ENCODE measurements around the gene PACS2.
"Not testable (repeated sequence)": the region's sequence is repeated elsewhere in the genome, so short reads cannot be mapped to it uniquely, and the experiment has no call there.

PACS2 gene

DNA sequence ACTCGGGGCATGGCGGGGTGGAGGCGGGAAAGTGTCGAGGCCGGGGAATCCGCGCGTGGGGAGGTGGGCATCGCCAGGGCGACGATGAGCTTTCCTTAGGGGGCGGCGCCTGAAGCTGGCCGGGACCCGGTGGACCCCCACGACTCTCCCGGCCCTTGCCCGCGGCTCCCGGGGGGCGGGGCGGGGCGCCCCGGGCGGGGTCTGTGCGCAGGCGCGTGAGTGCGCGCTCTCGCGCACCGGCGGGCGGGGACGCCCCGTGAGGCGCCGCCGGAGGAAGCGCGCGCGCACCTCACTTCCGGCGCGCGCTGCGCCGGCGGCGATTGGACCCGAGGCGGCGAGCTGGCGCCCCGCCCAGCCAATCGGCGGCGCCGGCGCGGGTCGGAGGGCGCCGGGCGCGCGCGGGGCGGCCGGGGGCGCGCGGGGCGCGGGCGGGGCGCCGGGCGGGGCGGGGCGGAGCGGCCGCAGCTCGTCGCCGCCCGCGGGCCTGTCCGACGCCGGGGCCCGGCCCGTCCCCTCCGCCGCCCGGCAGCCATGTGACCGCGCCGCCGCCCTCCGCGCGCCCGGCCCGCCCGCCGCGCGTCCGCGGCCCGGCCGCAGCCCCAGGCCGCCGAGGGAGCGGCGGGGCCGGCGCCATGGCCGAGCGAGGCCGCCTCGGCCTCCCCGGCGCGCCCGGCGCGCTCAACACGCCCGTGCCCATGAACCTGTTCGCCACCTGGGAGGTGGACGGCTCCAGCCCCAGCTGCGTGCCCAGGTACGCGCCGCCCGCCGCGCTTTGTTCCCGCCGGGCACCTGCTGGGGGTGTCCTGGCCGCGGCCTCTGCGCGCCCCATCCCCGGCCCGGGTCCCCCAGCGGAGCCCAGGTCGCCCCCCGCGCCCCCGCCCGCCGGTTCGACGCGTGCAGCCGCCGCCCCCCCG, at the start of gene PACS2:
PACS2 (plus strand) TSS at position 462 of the 914 bp plus-strand sequence; CDS start at position 633, 171 bp downstream.
- peak; percentile 85 for DNase-seq (ENCODE audit: low spot score)

DNA sequence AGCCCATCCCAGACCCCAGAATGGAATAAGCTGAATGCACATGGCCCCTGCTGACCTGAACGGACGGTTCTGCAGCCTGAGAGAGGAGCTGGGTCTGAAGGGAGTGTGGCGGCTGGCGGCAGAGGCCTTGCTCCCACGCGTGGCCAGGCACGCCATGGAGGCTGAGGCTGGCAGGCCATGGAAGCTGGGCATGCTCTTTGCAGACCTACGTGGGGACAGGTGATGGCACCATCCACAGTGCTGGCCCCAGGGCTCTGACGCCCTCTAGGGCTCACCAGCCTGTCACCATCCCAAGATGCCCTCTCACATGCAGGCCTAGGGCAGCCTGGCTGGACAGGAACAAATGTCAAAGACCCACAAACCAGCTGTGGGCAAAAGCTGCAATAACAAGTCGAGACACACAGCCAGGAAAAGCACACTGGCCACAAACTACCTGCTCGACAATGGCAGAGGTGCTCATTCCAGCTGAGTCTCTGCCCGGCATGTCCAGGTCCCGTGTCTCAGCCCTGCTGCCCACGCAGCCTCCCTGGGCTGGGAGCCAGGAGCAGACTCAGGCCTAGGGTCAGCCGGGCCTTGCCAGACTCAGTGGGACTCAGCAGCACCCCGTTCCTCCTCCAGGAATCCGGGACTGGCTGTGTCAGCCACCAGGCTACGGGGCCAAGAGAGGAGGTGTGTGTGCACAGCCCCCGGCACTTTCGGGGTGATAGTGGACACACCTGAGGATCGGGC, 46.6 kb upstream of the PACS2 start:
- no peak for DNase-seq (ENCODE audit: low spot score)

DNA sequence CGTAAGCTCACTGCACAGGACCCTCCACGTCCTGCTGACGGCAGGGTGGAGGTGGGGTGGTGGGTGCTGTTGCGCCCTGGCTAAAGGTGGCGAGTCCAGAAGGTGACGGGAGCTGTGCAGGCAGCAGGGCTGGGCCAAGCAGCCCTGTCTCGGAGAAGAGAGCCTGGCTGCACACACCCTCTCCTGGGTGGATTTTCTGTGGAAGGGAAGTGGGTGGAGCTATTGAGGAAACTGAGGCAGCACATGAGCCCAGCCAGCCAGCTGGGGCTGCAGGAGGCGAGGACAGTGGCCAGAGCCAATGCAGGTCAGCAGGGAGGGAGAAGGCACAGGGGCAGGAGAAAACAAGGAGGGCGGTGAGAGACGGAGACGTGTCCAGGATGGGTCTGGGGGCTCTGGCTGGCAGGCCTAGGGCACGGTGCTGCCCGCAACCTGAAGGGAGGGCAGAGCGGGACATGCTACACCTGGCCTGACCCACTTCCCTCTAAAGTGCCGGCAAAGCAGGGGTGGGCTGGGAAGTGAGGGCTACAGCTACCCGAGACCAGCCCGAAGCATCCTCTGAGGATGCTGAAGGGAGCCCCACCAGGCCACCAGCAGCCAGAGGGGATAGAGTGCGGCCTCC, 45.7 kb upstream of the PACS2 start:
- no peak for DNase-seq (ENCODE audit: low spot score)

DNA sequence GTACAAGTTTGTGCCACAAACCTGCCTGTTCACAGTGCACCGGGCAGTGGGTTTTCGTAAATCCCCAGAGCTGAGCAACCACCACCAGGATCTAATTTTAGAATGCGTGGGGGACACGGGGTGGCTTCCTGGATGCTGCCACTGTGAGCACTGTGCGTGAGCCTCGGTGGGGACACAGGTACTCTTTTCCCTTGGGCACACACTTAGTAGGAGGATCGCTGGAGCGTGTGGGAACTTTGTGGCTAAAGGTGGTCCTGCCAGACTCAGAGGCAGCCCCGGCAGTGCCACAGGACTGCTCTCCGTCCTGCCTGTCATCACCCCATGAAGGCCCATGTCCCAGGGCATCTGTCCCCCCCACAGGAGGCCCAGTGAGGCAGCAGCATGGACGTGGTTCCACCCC, 45.1 kb upstream of the PACS2 start:
- no peak for DNase-seq (ENCODE audit: low spot score)

DNA sequence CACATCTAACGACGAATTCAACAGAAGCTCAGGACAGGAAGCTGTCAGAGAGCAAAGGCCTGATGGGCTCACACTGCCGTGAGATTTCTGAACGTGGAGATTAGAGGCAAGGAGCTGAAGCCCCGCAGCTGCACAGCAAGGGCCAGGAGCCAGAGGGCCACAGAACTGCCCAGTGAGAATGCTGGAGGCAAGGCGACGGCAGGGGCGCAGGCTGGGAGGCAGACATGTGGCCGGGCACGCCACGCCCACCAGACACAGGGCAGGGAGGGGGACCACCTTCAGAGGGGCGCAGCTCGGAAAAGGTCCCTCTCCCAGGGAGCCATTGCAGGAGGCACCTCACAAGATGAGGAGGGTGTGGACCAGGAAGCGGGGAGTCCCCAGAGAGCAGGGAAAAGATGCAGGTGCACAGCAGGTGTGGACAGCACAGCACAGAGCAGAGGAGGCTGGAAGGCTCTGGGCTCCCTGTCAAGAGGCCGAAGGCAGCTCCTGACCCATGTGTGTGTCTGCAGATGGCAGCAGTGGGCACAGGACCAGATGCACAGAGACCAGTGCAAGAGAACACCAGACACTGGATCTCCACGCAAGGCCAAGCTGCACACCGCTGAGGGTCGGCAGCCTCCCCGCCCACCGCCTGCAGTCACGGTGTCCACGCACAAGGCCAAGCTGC, 43.2 kb upstream of the PACS2 start:
- no peak for DNase-seq (ENCODE audit: low spot score)

DNA sequence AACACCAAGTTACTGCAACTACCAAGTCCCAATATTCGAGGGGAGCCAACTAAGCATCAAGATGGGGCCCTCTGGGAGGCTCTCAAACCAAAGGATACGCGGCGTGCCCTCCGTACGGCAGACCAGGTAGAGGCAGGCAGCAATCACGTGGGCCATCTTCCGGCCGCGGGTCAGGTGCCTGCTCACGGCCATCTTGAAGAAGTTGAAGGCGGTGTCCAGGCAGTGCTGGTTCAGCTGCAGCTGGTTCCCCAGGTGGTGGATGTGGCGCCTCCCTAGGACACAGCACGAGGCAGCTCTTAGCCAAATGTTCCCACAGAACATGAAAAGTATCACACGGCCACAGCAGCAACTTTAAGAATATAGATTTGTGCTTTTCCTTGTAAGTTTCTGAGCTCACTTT, 41.9 kb upstream of the PACS2 start:
- no peak for DNase-seq (ENCODE audit: low spot score)

DNA sequence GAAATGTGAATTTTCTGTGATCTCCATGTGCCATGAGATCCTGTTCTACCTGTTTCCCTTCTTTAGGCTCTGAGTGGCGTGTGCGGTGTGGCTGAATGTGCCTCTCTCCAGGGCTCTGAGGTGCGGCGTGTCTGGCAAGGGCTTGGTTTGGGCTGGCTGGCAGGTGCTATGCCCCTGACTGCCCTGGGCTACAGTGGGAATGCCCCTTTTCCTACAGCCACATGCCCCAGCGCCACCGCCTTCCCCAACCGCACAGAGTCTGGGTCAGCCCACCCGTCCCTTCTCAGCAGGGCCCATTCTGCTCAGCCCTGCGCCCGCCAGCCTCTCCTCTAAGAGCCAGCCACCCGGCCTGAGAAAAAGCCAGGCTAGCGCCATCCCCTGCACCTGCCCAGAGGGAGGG, 41.5 kb upstream of the PACS2 start:
- no peak for DNase-seq (ENCODE audit: low spot score)

DNA sequence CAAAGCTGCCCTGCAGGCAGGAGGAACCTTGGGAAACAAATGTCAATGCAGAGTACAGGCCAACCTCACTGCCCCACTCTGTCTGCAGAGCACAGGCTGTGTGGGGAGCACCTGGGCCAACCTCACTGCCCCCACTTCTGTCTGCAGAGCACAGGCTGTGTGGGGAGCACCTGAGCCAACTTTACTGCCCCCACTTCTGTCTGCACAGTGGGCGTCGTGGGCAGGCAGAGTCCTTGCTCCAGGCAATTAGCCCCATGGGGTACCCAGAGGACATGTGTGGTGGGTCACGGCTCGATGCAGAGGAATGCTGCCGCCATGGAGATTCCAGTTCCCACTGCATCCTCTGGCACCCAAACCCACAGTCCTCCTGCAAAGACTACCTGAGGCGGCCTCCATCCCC, 39.9 kb upstream of the PACS2 start:
- no peak for DNase-seq (ENCODE audit: low spot score)

DNA sequence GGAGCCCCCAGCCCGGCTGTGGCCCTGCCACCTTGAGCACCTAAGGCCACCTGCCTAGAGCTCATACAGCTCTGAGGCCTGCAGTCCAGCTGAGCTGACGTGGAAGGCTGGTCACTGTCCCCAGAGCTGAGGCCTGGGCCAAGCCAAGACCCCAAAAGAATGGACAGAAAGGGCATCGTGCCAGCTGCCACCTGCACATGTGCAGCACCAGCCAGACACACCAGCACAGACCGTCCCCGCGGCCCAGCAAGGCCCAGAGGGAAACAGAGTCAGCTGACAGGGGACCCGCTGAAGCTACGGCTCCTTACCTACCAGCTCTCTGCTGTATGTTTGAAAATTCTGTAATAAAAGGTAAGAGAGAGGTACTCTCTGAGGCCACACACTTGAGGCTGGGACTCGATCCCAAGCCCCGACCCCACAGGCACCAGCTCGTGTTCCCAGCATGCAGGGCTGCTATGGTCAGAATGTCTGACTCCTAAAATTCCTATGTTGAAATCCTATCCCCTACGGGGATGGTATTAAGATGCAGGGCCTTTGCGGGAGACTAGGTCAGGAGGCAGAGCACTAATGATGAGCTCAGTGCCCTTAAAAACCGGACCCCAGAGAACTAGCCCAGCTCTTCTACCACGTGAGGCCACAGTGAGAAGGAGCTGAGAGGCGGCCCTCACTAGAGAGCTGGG, 39.1 kb upstream of the PACS2 start:
- DNase-seq (ENCODE audit: low spot score) = no peak

DNA sequence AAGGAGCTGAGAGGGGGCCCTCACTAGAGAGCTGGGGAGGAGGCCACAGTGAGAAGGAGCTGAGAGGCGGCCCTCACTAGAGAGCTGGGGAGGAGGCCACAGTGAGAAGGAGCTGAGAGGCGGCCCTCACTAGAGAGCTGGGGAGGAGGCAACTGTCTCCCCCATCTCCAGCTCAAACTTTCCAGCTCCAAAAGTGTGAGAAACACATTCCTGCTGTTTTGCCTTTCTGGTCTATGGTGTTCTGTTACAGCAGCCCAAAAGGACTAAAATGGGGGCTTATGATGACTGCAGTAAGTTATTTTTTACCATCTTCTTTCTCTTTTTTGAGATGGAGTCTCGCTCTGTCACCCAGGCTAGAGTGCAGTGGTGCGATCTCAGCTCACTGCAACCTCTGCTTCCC, 37.1 kb upstream of the PACS2 start:
- DNase-seq (ENCODE audit: low spot score) = not testable (repeated sequence)

DNA sequence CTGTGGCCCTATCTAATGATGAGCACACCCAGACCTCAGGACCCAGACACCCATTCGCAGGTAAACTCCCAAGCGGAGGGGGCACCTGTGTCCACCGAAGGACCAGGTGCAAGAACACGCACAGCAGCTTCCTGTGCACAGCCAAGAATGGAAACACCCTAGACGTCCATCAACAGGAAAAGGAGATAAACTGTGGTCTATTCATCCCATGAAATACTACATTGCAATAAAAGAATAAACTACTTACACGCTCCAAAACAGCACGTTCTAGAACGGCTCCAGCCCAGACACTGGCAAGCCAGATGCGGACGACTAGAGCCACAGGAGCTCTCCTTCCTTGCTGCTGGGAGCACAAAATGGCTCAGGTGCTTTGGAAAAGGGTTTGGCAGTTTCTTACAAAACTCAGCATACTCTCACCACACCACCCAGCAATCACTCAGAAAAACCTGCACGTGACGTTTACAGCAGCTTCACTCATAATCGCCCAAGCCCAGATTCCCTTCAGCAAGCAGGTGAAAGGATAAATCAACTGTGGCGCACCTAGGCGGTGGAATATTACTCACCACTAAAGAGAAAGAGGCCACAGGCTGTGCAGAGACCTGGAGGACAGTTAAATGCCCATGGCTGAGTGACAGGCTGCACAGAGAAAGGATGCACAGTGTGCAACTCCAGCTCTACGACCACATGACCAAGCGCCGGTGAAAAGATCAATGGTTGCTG, 34.7 kb upstream of the PACS2 start:
- no peak for DNase-seq (ENCODE audit: low spot score)

DNA sequence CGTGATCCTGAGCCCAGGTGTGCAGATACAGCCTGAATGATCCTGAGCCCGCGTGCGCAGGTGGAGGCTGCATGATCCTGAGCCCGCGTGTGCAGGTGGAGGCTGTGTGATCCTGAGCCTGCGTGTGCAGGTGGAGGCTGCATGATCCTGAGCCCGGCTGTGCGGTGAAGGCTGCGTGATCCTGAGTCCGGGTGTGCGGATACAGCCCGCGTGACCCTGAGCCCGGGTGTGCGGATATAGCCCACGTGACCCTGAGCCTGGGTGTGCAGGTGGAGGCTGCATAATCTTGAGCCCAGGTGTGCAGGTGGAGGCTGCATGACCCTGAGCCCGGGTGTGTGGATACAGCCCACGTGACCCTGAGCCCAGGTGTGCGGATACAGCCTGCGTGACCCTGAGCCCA, 34.0 kb upstream of the PACS2 start:
- no peak for DNase-seq (ENCODE audit: low spot score)

DNA sequence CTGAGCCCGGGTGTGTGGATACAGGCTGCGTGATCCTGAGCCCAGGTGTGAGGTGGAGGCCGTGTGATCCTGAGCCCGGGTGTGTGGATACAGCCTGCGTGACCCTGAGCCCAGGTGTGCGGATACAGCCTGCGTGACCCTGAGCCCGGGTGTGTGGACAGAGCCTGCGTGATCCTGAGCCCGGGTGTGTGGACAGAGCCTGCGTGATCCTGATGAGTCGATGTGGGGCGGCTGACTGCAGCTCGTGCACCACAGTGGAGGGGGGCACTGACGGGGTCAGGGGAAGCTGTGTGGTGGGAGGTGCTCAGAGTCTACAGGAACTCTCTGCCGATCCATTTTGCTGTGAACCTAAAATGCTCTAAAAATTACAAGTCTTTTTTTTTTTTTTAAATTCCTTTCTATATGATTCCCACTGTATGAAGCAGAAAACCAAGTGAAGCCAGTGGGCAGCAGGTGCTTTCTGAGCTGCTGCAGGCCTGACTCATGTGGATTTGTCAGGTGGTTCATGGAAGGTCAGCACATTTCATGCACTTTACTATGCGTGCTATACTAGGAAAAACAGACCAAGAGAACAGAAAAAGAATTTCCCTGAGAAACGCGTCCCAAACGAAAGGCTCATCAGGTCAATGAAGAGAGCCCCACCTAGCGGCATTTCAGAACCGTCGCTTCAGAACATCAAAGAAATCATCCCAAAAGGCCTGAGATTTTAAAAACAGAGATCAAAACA, 33.0 kb upstream of the PACS2 start:
- DNase-seq (ENCODE audit: low spot score) = peak; percentile 55

DNA sequence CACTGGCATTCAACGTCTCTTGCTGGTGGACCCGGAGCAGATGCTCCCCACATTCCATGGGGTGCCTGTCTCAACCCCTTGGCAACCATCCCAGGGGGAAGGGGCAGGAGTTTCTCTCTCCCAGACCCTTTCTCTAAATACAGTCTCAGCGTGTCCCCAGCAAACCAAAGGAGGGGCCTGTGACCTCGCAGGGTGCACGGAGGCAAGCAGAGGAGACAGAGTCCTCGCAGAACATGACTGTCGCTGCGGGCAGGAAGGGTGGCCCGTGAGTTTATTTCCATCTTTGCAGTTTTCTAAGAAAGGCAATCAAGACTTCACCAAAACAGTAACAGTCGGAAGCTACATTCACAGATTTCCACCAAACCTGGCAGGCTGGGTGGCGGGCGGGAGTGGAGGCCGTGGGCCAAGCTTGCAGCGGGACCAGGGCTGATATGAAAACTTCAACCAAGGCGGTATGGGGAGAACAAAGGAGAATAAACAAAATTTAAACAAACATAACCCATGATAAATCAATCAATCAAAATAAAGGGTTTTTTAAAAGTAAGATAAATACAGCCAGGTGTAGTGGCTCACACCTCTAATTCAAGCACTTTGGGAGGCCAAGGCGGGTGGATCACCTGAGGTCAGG, 32.3 kb upstream of the PACS2 start:
- no peak for DNase-seq (ENCODE audit: low spot score)

DNA sequence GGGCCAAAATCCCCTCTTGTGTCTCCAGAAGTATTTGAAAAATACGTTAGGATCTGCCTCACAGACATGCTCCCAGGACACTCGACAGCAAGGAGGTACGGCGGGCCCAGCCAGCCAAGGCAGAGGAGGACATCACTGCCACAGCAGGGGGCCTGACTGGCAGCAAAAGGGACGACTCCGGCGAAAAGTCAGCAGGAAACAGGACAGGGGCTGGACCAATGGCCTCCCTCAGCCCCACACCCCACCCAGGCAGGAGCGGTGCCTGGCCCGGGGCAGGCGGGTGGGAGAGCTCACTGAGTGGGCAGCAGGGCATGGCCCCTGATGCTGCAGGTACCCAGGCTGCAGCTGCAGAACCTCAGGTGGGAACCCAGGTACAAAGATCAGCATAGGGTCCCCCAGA, 31.5 kb upstream of the PACS2 start:
- no peak for DNase-seq (ENCODE audit: low spot score)

DNA sequence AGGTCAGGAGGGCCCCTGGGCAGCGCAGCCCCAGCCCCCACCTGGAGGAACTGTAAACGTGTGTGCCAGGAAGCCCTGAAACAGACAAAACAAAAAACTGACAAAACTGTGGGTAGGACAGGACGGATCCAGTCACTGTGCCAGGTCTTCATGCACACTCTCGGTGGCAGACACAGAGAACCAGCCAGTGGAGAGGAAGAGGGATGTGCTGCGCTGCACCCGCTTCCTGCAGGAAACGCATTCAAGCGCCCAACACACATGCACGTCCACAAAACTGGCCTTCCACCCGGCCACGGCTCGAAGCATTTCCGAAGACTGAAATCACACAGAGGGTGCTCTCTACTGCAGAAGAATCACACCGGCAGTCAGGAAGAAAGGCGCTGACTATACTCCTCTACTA, 30.6 kb upstream of the PACS2 start:
- DNase-seq (ENCODE audit: low spot score) = peak; percentile 47

DNA sequence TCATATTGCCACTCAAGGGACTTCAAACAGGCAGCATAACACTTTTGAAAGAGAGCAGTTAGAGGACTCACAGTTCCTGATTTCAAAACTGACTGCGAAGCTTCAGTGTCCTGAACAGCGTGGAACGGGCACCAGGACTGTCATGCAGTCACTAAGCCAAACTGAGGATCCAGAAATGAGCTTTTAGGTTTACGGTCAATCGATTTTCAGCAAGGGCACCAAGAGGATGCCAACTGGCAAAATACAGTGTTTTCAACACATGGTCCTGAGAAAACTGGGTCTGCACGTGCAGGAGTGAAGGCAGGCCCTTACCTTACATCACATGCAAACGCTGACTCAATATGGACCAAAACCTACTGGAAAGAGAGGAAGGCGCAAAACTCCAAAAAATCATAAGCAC, 29.4 kb upstream of the PACS2 start:
- no peak for DNase-seq (ENCODE audit: low spot score)

DNA sequence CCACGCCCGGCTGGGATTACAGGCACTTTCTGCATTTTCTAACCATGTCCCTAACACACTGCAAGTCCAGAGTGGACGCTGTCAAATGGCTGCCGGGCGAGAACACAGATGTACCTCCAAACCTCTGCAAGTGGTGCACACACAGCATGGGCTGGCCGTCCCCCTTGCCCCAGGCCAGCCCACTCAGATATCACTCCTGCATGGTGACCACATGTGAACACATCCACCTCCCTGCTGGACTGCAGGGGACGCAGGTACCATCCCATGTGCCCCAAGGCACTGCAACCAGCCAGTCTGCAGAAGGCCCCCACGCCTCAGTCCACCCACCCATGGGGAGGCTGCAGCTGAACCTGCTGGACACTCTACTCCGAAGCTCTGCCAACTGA, 27.8 kb upstream of the PACS2 start:
- DNase-seq (ENCODE audit: low spot score) = no peak

DNA sequence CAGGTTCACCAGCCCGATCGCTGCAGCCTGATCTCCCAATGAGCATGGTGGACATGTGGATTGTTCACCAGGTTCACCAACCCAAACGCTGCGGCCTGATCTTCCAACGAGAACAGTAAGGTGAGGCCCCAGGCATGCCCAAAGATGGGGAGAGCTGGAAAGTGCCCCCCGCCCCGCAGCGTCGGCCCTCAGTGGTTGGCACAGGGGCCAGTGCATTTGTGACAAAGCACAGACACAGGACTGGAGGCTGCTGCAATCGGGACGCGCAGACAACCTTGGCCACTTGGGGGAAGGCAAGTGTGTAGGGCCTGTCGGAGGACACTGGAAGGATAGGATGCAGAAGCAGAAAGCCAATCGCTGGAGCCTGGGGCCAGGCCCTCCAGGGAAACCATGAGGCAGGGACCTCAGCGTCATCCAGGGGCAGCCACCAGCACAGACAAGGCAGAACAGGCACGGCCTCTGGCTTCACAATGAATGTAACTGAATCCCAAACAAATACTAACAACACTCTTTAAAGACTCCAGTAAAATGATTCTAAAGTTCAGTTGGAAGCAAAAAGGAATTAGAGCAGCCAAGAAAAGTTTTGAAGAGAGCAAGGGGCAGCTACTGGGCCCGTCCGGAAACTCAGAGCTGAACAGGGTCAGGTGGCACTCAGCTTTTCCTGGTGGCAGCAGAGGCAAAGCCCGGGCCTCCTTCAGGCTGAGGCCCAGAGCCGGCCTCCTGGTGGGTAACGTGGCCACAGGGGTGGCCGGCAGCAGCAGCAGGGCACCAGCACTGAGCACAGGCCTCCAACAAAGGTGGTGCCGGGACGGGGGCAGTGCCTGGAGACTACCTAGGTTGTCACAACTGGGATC, 27.1 kb upstream of the PACS2 start:
- no peak for DNase-seq (ENCODE audit: low spot score)
